K562 (cell line): ENCODE data around the gene CDC14A. TPM values are rescaled to one million over a fixed set of nuclear protein-coding genes. Genes with fewer than 3 reads are reported as not detected.
A peak's percentile ranks its signal among the peaks of the same experiment; 100 is the strongest.

Source experiments
- BACH1 ChIP-seq: fragments of 200-800 bp; sonication (Bioruptor generic); IDR thresholded peaks from 2 replicates; pipeline ENCODE4 v1.6.1; 2016; ENCODE audit warnings: missing genetic modification characterization, missing compliant biosample characterization
- CBX2 ChIP-seq: fragments of 200-600 bp; sonication (generic); IDR thresholded peaks from one replicate; pipeline ENCODE4 v1.6.1; 2012; ENCODE audit warnings: mild to moderate bottlenecking, low read length, inconsistent platforms; ENCODE audit not compliant: insufficient read depth, poor library complexity, severe bottlenecking
- ELF1 ChIP-seq: fragments of 200-800 bp; sonication (Bioruptor generic); IDR thresholded peaks from 2 replicates; pipeline ENCODE4 v1.6.1; 2016; ENCODE audit warnings: missing genetic modification characterization, missing compliant biosample characterization
- GABPB2 ChIP-seq: fragments of 250-450 bp; sonication (Bioruptor Pico); conservative IDR thresholded peaks from 2 replicates; pipeline ENCODE4 v1.5.1; 2021; ENCODE audit warnings: mild to moderate bottlenecking
- GTF2A2 ChIP-seq: IDR thresholded peaks from 2 replicates; pipeline ENCODE4 v1.6.1; 2016; ENCODE audit warnings: mild to moderate bottlenecking, missing genetic modification characterization, missing compliant biosample characterization
- HDAC3 ChIP-seq: fragments of 450-650 bp; IDR thresholded peaks from 2 replicates; pipeline ENCODE4 v1.6.1; 2018; ENCODE audit warnings: borderline replicate concordance, mild to moderate bottlenecking, moderate library complexity; ENCODE audit not compliant: partially characterized antibody
- ILF3 ChIP-seq: fragments of 450-650 bp; IDR thresholded peaks from 2 replicates; pipeline ENCODE4 v1.6.1; 2018; ENCODE audit warnings: antibody characterized with exemption, mild to moderate bottlenecking, moderate library complexity, borderline replicate concordance
- NRF1 ChIP-seq, 2 experiments: fragments of 450-650 bp; IDR thresholded peaks in 1 of 2; conservative IDR thresholded peaks in 1 of 2; 2 replicates each; pipeline ENCODE4 v1.6.1; 2014; ENCODE audit warnings: mild to moderate bottlenecking in 2 of 2
- SPI1 ChIP-seq: IDR thresholded peaks from 2 replicates; pipeline ENCODE4 v1.6.1; 2011; ENCODE audit warnings: low read depth, low read length, control low read depth, borderline replicate concordance
- TAF7 ChIP-seq: fragments of 450-650 bp; IDR thresholded peaks from 2 replicates; pipeline ENCODE4 v1.6.1; 2016; ENCODE audit warnings: missing genetic modification characterization, missing compliant biosample characterization
- TFAM ChIP-seq: fragments of 250-450 bp; sonication (Bioruptor Pico); conservative IDR thresholded peaks from 2 replicates; pipeline ENCODE4 v1.5.0; 2021; ENCODE audit warnings: mild to moderate bottlenecking, moderate library complexity
- ZNF217 ChIP-seq: sonication (generic); formaldehyde crosslinking; IDR thresholded peaks from 2 replicates; pipeline ENCODE4 v1.8.0; 2022; ENCODE audit warnings: mild to moderate bottlenecking, missing genetic modification reagents
- ZNF445 ChIP-seq: fragments of 250-450 bp; sonication (Bioruptor Pico); IDR thresholded peaks from 2 replicates; pipeline ENCODE4 v1.4.0; 2020; ENCODE audit warnings: low read depth, mild to moderate bottlenecking, moderate library complexity
- ZNF589 ChIP-seq: fragments of 200-800 bp; sonication (Bioruptor generic); IDR thresholded peaks from 2 replicates; pipeline ENCODE4 v1.6.1; 2016; ENCODE audit warnings: low read depth, missing genetic modification characterization, missing compliant biosample characterization
- polyA plus RNA-seq, 8 experiments: library from polyadenylated mRNA; depleted of rRNA in 4 of 8; stranded (reverse) in 5 of 8; unstranded in 3 of 8; fragments of >200 nt; fragmentation: Nextera tagmentation in 2 of 8; fragmentation: Illumina TruSeq in 1 of 8; extraction: Ambion mirVana in 2 of 8; extraction: Trizol in 1 of 8; gene quantifications; 2 replicates each; pipeline versions ENCODE4 v1.2.1 to v1.2.3, GENCODE V29; 2011 to 2014; ENCODE audit warnings: inconsistent platforms in 1 of 8, missing spikeins in 1 of 8
- total RNA-seq, 7 experiments: library from RNA; depleted of rRNA in 6 of 7; stranded (reverse); fragments of >200 nt in 6 of 7; fragmentation: Illumina TruSeq in 2 of 7; extraction: Trizol in 2 of 7; gene quantifications; 2 replicates each; pipeline versions ENCODE4 v1.2.1 to v1.2.3, GENCODE V29; 2011 to 2021; ENCODE audit warnings: low replicate concordance in 1 of 7
- TF ChIP-seq, protein P1 (sequence below): sonication (generic); formaldehyde crosslinking; IDR thresholded peaks from 2 replicates; pipeline ENCODE4 v1.8.0; 2022; ENCODE audit warnings: mild to moderate bottlenecking, missing genetic modification reagents
- TF ChIP-seq, protein P2 (sequence below): fragments of 250-450 bp; sonication (Bioruptor Pico); IDR thresholded peaks from 2 replicates; pipeline ENCODE4 v1.4.0; 2020
- TF ChIP-seq, protein P3 (sequence below): sonication (generic); IDR thresholded peaks from 2 replicates; pipeline ENCODE4 v1.6.1; 2016
- TF ChIP-seq, protein P4 (sequence below): fragments of 250-450 bp; sonication (Bioruptor Pico); IDR thresholded peaks from 2 replicates; pipeline ENCODE4 v1.4.0; 2020; ENCODE audit warnings: mild to moderate bottlenecking

Gene CDC14A
- total and polyA plus RNA-seq, 9 of the 15 experiments (the other 6 are each of a cell fraction or from before 2014, with no cell fraction given): 17.0 to 74.3 (median 33.4) TPM

DNA sequence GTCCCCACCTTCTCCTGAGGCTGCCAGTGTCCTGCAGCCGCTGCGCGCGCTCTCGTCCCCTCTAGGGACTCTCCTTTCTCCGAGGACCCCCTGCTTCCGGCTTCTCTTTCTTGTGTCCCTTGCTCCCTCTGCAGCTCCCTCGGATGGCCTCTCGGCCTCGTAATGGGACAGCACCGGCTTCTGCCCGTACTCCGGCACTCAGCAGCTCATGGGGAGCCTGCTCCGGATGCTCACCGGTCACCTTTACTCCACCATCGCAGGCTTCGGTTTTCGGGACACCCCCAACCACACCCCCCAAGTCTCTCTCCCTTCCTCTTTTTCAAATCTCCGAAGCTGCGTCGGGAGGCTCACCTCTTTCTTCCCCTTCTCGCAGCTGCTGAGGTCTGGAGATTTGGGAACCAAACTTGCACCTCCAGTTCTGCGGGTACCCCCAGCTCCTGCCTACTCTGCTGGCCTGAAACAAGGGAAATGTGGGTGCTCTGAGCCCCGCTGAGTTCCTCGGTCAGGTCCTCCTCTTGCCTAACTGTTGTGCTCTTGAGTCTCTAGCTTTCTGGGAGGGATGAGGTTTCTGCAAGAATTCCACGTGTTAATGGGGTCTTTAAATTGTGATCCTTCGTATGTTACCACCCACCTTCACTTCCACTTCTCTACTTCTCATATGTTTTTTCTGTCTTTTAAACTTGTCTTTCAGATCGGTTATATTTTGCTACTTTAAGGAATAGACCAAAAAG, 930 bp downstream of the CDC14A start (continued):
- peak in 1 of 2 experiments; percentile 27; a peak in 2 of 4 replicates for TF ChIP-seq NRF1 (conservative IDR thresholded peaks at IDR 0.05 in 1 of 2, IDR thresholded peaks at IDR 0.05 in 1 of 2)
- TF ChIP-seq ILF3: no peak
- TF ChIP-seq, protein P1, sequence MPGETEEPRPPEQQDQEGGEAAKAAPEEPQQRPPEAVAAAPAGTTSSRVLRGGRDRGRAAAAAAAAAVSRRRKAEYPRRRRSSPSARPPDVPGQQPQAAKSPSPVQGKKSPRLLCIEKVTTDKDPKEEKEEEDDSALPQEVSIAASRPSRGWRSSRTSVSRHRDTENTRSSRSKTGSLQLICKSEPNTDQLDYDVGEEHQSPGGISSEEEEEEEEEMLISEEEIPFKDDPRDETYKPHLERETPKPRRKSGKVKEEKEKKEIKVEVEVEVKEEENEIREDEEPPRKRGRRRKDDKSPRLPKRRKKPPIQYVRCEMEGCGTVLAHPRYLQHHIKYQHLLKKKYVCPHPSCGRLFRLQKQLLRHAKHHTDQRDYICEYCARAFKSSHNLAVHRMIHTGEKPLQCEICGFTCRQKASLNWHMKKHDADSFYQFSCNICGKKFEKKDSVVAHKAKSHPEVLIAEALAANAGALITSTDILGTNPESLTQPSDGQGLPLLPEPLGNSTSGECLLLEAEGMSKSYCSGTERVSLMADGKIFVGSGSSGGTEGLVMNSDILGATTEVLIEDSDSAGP (CRISPR knock-in tag): no peak
- no peak for TF ChIP-seq ZNF217
- no peak for TF ChIP-seq HDAC3
- TF ChIP-seq CBX2: no peak
- TF ChIP-seq, protein P2, sequence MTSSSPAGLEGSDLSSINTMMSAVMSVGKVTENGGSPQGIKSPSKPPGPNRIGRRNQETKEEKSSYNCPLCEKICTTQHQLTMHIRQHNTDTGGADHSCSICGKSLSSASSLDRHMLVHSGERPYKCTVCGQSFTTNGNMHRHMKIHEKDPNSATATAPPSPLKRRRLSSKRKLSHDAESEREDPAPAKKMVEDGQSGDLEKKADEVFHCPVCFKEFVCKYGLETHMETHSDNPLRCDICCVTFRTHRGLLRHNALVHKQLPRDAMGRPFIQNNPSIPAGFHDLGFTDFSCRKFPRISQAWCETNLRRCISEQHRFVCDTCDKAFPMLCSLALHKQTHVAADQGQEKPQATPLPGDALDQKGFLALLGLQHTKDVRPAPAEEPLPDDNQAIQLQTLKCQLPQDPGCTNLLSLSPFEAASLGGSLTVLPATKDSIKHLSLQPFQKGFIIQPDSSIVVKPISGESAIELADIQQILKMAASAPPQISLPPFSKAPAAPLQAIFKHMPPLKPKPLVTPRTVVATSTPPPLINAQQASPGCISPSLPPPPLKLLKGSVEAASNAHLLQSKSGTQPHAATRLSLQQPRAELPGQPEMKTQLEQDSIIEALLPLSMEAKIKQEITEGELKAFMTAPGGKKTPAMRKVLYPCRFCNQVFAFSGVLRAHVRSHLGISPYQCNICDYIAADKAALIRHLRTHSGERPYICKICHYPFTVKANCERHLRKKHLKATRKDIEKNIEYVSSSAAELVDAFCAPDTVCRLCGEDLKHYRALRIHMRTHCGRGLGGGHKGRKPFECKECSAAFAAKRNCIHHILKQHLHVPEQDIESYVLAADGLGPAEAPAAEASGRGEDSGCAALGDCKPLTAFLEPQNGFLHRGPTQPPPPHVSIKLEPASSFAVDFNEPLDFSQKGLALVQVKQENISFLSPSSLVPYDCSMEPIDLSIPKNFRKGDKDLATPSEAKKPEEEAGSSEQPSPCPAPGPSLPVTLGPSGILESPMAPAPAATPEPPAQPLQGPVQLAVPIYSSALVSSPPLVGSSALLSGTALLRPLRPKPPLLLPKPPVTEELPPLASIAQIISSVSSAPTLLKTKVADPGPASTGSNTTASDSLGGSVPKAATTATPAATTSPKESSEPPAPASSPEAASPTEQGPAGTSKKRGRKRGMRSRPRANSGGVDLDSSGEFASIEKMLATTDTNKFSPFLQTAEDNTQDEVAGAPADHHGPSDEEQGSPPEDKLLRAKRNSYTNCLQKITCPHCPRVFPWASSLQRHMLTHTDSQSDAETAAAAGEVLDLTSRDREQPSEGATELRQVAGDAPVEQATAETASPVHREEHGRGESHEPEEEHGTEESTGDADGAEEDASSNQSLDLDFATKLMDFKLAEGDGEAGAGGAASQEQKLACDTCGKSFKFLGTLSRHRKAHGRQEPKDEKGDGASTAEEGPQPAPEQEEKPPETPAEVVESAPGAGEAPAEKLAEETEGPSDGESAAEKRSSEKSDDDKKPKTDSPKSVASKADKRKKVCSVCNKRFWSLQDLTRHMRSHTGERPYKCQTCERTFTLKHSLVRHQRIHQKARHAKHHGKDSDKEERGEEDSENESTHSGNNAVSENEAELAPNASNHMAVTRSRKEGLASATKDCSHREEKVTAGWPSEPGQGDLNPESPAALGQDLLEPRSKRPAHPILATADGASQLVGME (CRISPR knock-in tag): no peak
- TF ChIP-seq ZNF589: no peak
- TF ChIP-seq GABPB2 (CRISPR knock-in tag): no peak
- TF ChIP-seq GTF2A2 (tag): no peak
- no peak for TF ChIP-seq TFAM (CRISPR knock-in tag)
- TF ChIP-seq, protein P3, sequence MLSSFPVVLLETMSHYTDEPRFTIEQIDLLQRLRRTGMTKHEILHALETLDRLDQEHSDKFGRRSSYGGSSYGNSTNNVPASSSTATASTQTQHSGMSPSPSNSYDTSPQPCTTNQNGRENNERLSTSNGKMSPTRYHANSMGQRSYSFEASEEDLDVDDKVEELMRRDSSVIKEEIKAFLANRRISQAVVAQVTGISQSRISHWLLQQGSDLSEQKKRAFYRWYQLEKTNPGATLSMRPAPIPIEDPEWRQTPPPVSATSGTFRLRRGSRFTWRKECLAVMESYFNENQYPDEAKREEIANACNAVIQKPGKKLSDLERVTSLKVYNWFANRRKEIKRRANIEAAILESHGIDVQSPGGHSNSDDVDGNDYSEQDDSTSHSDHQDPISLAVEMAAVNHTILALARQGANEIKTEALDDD: no peak
- no peak for TF ChIP-seq BACH1
- TF ChIP-seq ZNF445 (CRISPR knock-in tag): no peak
- no peak for TF ChIP-seq TAF7 (tag)
- TF ChIP-seq, protein P4, sequence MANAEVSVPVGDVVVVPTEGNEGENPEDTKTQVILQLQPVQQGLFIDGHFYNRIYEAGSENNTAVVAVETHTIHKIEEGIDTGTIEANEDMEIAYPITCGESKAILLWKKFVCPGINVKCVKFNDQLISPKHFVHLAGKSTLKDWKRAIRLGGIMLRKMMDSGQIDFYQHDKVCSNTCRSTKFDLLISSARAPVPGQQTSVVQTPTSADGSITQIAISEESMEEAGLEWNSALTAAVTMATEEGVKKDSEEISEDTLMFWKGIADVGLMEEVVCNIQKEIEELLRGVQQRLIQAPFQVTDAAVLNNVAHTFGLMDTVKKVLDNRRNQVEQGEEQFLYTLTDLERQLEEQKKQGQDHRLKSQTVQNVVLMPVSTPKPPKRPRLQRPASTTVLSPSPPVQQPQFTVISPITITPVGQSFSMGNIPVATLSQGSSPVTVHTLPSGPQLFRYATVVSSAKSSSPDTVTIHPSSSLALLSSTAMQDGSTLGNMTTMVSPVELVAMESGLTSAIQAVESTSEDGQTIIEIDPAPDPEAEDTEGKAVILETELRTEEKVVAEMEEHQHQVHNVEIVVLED (CRISPR knock-in tag): no peak
- peak; percentile 94 for TF ChIP-seq SPI1
- TF ChIP-seq ELF1 (tag): peak; percentile 54
